ENCODE measurements around the gene RFX7.
A peak's percentile ranks its signal among the peaks of the same experiment; 100 is the strongest.

Gene RFX7

GRCh38 chr15:56252386-56252785, 8.7 kb upstream of the RFX7 start:
- Histone ChIP-seq H3K4me3 (ENCODE audit: low read length) (no peak overlapping the region), H3K9me3 (replicated peaks; ENCODE audit: low read length) (no peaks in the 10 kb centered on the region), H3K4me1 (ENCODE audit: control insufficient read depth, insufficient read depth, low read length) (no peaks in the 10 kb centered on the region), H3K9ac (ENCODE audit: low read depth, low read length) (no peak overlapping the region), H3K4me2 (ENCODE audit: low read length) (no peak overlapping the region), H3K36me3 (ENCODE audit: insufficient read depth, low read length) (no peaks in the 10 kb centered on the region), H3K27me3 (ENCODE audit: control insufficient read depth, insufficient read depth, low read length) (peaks cover 4% of the 10 kb centered on the region)

- Histone ChIP-seq H3K9me3 (replicated peaks; ENCODE audit: low read length) (no peaks in the 10 kb centered on the region), H3K9ac (ENCODE audit: low read depth, low read length) (no peak overlapping the region), H3K4me1 (ENCODE audit: control insufficient read depth, insufficient read depth, low read length) (no peaks in the 10 kb centered on the region), H3K27me3 (ENCODE audit: control insufficient read depth, insufficient read depth, low read length) (peaks cover 4% of the 10 kb centered on the region), H3K4me3 (ENCODE audit: low read length) (no peak overlapping the region), H3K36me3 (ENCODE audit: insufficient read depth, low read length) (no peaks in the 10 kb centered on the region), H3K4me2 (ENCODE audit: low read length) (no peak overlapping the region)
These were observed 7.8 kb upstream of the RFX7 start for GRCh38 chr15:56251315-56252095.

- H3K9me3 ChIP-seq (replicated peaks; ENCODE audit: low read length), result no peaks in the 10 kb centered on the region
- no peak overlapping the region for H3K9ac ChIP-seq (ENCODE audit: low read depth, low read length)
- no peaks in the 10 kb centered on the region for H3K36me3 ChIP-seq (ENCODE audit: insufficient read depth, low read length)
These were observed 6.9 kb upstream of the RFX7 start for GRCh38 chr15:56250626-56251025.

GRCh38 chr15:56249092-56249491, 5.4 kb upstream of the RFX7 start:
- Histone ChIP-seq H3K36me3 (ENCODE audit: insufficient read depth, low read length) (no peaks in the 10 kb centered on the region), H3K9me3 (replicated peaks; ENCODE audit: low read length) (no peaks in the 10 kb centered on the region)

More at GRCh38 chr15:56250626-56251025, 6.9 kb upstream of the RFX7 start:
- Histone ChIP-seq H3K4me2 (ENCODE audit: low read length) (no peak overlapping the region), H3K27me3 (ENCODE audit: control insufficient read depth, insufficient read depth, low read length) (peaks cover 4% of the 10 kb centered on the region), H3K4me3 (ENCODE audit: low read length) (no peak overlapping the region), H3K4me1 (ENCODE audit: control insufficient read depth, insufficient read depth, low read length) (peaks cover 3% of the 10 kb centered on the region)

GRCh38 chr15:56248311-56248992, 4.8 kb upstream of the RFX7 start:
- Histone ChIP-seq H3K4me2 (ENCODE audit: low read length) (no peak overlapping the region), H3K4me1 (ENCODE audit: control insufficient read depth, insufficient read depth, low read length) (peaks cover 14% of the 10 kb centered on the region), H3K36me3 (ENCODE audit: insufficient read depth, low read length) (no peaks in the 10 kb centered on the region), H3K9me3 (replicated peaks; ENCODE audit: low read length) (no peaks in the 10 kb centered on the region), H3K27me3 (ENCODE audit: control insufficient read depth, insufficient read depth, low read length) (no peaks in the 10 kb centered on the region), H3K9ac (ENCODE audit: low read depth, low read length) (no peak overlapping the region), H3K4me3 (ENCODE audit: low read length) (no peak overlapping the region)

More at GRCh38 chr15:56249092-56249491, 5.4 kb upstream of the RFX7 start:
- H3K27me3 ChIP-seq (ENCODE audit: control insufficient read depth, insufficient read depth, low read length), result peaks cover 2% of the 10 kb centered on the region
- no peak overlapping the region for H3K4me2 ChIP-seq (ENCODE audit: low read length)
- no peak overlapping the region for H3K4me3 ChIP-seq (ENCODE audit: low read length)
- H3K9ac ChIP-seq (ENCODE audit: low read depth, low read length), result no peak overlapping the region
- H3K4me1 ChIP-seq (ENCODE audit: control insufficient read depth, insufficient read depth, low read length), result peaks cover 14% of the 10 kb centered on the region

- no peak overlapping the region for H3K4me3 ChIP-seq (ENCODE audit: low read length)
- H3K9ac ChIP-seq (ENCODE audit: low read depth, low read length), result no peak overlapping the region
- H3K4me2 ChIP-seq (ENCODE audit: low read length), result no peak overlapping the region
- no peaks in the 10 kb centered on the region for H3K36me3 ChIP-seq (ENCODE audit: insufficient read depth, low read length)
- H3K4me1 ChIP-seq (ENCODE audit: control insufficient read depth, insufficient read depth, low read length), result peaks cover 14% of the 10 kb centered on the region
- H3K27me3 ChIP-seq (ENCODE audit: control insufficient read depth, insufficient read depth, low read length), result no peaks in the 10 kb centered on the region
- no peaks in the 10 kb centered on the region for H3K9me3 ChIP-seq (replicated peaks; ENCODE audit: low read length)
These were observed 3.6 kb upstream of the RFX7 start for GRCh38 chr15:56247266-56247665.

- peak overlapping the region; percentile 73 for H3K4me2 ChIP-seq (ENCODE audit: low read length)
- peaks cover 14% of the 10 kb centered on the region for H3K4me1 ChIP-seq (ENCODE audit: control insufficient read depth, insufficient read depth, low read length)
- H3K27me3 ChIP-seq (ENCODE audit: control insufficient read depth, insufficient read depth, low read length), result no peaks in the 10 kb centered on the region
- H3K4me3 ChIP-seq (ENCODE audit: low read length), result peak overlapping the region; percentile 57
- H3K36me3 ChIP-seq (ENCODE audit: insufficient read depth, low read length), result no peaks in the 10 kb centered on the region
- H3K9me3 ChIP-seq (replicated peaks; ENCODE audit: low read length), result no peaks in the 10 kb centered on the region
- peak overlapping the region; percentile 23 for H3K9ac ChIP-seq (ENCODE audit: low read depth, low read length)
These were observed 2.5 kb upstream of the RFX7 start for GRCh38 chr15:56245871-56246814.

GRCh38 chr15:56244811-56245576, 1.3 kb upstream of the RFX7 start:
- Histone ChIP-seq H3K4me2 (ENCODE audit: low read length) (peak overlapping the region; percentile 97), H3K4me3 (ENCODE audit: low read length) (peak overlapping the region; percentile 72), H3K27me3 (ENCODE audit: control insufficient read depth, insufficient read depth, low read length) (no peaks in the 10 kb centered on the region), H3K9me3 (replicated peaks; ENCODE audit: low read length) (no peaks in the 10 kb centered on the region), H3K9ac (ENCODE audit: low read depth, low read length) (peak overlapping the region; percentile 8), H3K4me1 (ENCODE audit: control insufficient read depth, insufficient read depth, low read length) (peaks cover 21% of the 10 kb centered on the region), H3K36me3 (ENCODE audit: insufficient read depth, low read length) (no peaks in the 10 kb centered on the region)

- peaks cover 25% of the 10 kb centered on the region for H3K4me1 ChIP-seq (ENCODE audit: control insufficient read depth, insufficient read depth, low read length)
- no peaks in the 10 kb centered on the region for H3K9me3 ChIP-seq (replicated peaks; ENCODE audit: low read length)
These were observed 545 bp upstream of the RFX7 start for GRCh38 chr15:56244038-56244810.

GRCh38 chr15:56242576-56243162, 1.0 kb downstream of the RFX7 start:
- H3K27me3 ChIP-seq (ENCODE audit: control insufficient read depth, insufficient read depth, low read length), result no peaks in the 10 kb centered on the region
- H3K9ac ChIP-seq (ENCODE audit: low read depth, low read length), result peak overlapping the region; percentile 66
- peak overlapping the region; percentile 79 for H3K4me2 ChIP-seq (ENCODE audit: low read length)
- H3K36me3 ChIP-seq (ENCODE audit: insufficient read depth, low read length), result no peaks in the 10 kb centered on the region
- peak overlapping the region; percentile 72 for H3K4me3 ChIP-seq (ENCODE audit: low read length)
- H3K9me3 ChIP-seq (replicated peaks; ENCODE audit: low read length), result no peaks in the 10 kb centered on the region
- peaks cover 25% of the 10 kb centered on the region for H3K4me1 ChIP-seq (ENCODE audit: control insufficient read depth, insufficient read depth, low read length)

More at GRCh38 chr15:56244038-56244810, 545 bp upstream of the RFX7 start:
- Histone ChIP-seq H3K9ac (ENCODE audit: low read depth, low read length) (peak overlapping the region; percentile 85), H3K4me3 (ENCODE audit: low read length) (peak overlapping the region; percentile 72), H3K4me2 (ENCODE audit: low read length) (peak overlapping the region; percentile 97), H3K36me3 (ENCODE audit: insufficient read depth, low read length) (no peaks in the 10 kb centered on the region), H3K27me3 (ENCODE audit: control insufficient read depth, insufficient read depth, low read length) (no peaks in the 10 kb centered on the region)
